GM19035 (cell line): ENCODE data around the gene THSD1.
"Not testable (repeated sequence)": the region's sequence is repeated elsewhere in the genome, so short reads cannot be mapped to it uniquely, and the experiment has no call there.

Experiments used
- ATAC-seq: cut with Tn5 transposase; IDR thresholded peaks from one replicate; pipeline ENCODE4 v1.9.1; 2021; ENCODE audit not compliant: unreplicated experiment

The THSD1 gene

DNA sequence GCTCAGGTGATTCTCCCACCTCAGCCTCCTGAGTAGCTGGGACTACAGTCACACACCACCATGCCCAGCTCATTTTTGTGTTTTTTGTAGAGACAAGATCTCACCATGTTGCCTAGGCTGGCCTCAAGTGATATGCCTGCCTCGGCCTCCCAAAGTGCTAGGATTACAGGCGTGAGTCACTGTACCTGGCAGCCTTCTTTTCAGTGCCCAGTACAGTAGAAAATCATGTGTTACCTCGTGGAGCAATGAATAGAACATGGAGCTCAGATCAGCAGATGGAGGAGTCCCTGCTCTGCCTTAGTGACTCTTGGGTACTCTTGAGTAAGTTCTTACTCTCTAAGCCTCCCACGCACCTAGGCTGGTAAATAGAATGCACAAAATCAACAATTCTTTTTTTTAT, 44.7 kb downstream of the THSD1 start:
- no peak for ATAC-seq

GRCh38 chr13:52359534-52359933, 46.4 kb downstream of the THSD1 start:
- ATAC-seq, result no peak

DNA sequence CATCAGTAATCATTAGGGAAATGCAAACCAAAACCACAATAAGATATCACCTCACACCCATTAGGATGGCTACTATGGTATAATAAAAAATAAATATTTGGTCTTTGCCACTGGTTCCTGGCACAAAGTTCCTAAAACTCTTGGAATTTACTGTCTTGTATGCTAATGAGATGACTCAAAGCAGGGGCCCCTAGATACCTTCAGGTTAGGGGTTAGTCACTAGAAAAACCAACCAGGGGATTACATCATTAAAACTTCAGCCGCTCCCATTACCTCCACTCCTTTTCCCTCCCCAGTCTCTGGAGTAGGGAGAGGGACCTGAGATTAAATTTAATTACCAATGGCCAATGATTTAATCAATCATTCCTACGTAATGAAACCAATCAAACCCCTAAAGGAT, 49.6 kb downstream of the THSD1 start:
- ATAC-seq, result no peak

DNA sequence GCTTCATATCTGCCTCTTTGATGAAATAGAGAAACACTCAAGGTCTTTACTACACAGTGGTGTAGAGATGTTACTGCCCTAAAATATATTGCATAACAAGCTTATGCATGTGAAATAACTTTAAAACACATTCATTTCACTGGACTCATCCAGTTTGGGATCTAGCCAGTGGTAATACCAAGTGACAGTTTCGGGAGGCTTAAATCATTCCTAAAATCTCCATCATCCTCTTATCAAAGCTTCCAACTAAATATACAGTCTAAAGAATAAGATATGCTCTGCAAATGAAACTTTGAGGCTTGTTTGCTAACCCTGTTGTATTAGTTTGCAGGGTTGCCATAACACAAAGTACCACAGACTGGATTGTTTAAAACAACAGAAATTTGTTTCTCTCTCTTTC, 52.8 kb downstream of the THSD1 start:
- ATAC-seq, result no peak

DNA sequence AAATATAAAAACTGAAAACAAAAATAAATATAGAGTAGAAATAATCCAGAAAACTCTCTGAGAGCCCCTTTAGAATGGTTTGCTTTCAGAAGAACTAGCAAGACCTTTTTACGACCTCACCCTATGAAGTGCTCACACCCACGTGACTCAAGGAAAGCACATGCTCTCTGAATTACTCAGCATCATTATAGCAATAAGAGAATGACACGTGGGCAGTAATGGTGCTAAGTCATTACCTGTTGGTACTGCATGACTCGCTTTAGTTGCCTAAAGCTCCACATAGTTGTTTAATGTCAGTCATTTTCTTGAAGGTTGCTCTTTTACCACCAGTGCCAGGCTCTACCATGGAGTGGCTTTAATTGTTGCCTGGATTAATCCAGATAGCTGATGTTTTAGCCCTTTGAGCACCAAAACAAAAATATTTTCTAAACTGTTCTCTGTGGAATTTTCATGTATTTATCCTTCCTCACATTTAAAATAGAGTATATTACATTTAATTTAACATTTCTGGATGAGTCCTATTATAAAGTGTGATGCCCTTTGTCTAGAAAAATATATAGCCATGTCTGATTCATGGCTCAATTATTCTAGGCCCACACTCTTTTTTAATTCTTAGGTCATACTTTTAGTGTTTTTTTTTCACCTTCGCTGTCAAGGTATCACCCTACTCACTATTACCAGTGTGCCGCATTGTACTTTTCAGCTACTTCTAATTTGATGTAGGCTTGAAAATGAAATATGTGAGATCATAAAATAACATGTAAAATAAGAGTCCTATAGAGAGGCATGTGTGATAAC, 56.8 kb downstream of the THSD1 start:
- ATAC-seq, result no peak

GRCh38 chr13:52348071-52348470, 57.9 kb downstream of the THSD1 start:
- no peak for ATAC-seq

DNA sequence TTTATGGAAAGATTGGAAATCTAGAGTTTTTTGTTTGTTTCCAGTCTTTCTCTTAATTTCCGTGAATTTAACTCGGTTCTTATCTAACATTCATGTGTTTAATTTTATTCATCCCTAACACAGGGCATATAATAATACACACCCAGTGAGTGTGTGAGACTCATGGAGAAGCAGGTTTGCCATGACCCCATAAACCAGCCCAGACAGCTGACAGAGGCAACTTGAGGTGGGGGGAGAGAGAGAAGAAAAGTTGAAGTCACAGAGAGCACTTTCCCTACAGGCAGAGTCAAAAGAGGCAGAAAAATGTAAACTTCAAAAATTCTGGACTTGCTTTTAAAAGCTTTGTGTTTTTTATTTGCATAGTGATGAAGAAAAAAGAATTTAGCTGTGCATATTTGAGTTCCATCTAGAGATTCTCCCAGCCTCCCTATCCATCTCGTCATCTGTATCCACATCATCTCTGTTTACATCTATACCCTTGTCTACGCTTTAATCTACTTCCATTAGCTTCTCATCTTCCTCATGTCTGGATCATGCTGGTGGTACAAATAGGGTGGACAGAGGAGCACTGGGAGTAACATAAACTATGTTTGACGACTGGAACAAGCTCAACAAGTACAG, 60.2 kb downstream of the THSD1 start:
- ATAC-seq, result no peak

DNA sequence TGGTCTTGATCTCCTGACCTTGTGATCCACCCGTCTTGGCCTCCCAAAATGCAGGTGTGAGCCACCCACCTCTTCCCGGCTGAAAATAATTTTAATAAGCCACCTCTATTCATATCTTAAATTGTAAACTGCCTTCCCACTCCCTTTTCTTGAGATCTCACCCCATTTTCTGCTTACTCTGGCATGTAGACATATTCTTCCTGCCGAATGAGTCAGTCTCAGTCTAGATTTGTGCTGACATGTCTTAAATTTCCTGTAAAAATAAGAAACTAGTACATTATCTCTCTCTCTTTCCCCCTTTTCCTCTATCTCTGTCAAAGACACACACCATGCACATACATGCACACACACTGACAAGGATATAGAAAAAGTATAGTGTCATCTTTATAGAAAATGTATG, 60.9 kb downstream of the THSD1 start:
- no peak for ATAC-seq

- no peak for ATAC-seq
These were observed 61.9 kb downstream of the THSD1 start for GRCh38 chr13:52344108-52344507.

GRCh38 chr13:52342203-52342602, 63.8 kb downstream of the THSD1 start:
- not testable (repeated sequence) for ATAC-seq

DNA sequence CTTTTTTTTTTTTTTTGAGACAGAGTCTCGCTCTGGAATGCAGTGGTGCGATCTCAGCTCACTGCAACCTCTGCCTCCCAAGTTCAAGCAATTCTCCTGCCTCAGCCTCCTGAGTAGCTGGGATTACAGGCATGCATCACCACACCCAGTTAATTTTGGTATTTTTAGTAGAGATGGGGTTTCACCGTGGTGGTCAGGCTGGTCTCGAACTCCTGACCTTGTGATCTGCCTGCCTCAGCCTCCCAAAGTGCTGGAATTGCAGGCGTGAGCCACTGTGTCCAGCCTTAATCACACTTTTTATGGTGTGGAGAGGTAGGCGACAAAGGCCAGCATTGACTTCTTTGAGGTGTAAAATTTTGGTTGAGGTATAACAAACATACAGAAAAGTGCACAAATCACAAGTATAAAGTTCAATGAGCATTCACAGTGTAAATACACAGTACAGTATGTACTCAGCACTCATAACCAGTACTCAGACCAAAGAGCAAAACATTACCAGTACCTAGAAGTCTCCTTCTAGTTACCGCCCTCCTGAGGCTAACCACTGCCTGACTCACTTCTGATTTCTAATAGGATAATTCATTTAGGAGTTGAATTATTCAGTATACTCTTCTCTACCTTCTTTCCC, 68.0 kb downstream of the THSD1 start:
- not testable (repeated sequence) for ATAC-seq

DNA sequence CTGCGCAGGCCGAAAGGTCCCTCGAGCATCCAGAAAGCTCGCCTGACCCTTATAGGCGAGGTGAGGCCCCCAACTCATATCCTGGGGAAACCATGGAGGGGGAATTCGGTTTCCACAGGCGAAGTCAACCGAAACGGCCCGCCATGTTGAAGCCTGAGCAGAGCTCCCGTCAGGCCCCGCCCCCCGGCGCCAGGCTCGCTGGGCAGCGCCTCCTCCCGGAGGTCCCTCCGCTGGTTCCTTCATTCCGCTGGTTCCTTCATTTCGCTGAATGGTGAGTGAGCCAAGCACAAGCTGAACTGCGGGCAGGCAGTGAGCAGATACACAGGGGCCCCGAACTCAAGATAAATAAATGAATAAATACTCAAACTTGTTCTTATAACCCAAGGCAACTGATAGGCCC, 71.9 kb downstream of the THSD1 start:
- not testable (repeated sequence) for ATAC-seq

GRCh38 chr13:52331844-52332243, 74.1 kb downstream of the THSD1 start:
- not testable (repeated sequence) for ATAC-seq
